Astrocyte (in vitro differentiated cells and primary cell): ENCODE results near the gene ZC3H15.

Experiments
- EZH2 ChIP-seq: IDR thresholded peaks from 2 replicates; pipeline ENCODE4 v1.6.1; 2012; ENCODE audit warnings: mild to moderate bottlenecking, low read length, inconsistent platforms; ENCODE audit not compliant: insufficient read depth
- TF ChIP-seq, protein P1 (sequence below): IDR thresholded peaks from 2 replicates; pipeline ENCODE4 v1.5.1; 2011; ENCODE audit warnings: low read depth, mild to moderate bottlenecking, inconsistent platforms, low read length, moderate library complexity; ENCODE audit not compliant: insufficient read depth

DNA sequence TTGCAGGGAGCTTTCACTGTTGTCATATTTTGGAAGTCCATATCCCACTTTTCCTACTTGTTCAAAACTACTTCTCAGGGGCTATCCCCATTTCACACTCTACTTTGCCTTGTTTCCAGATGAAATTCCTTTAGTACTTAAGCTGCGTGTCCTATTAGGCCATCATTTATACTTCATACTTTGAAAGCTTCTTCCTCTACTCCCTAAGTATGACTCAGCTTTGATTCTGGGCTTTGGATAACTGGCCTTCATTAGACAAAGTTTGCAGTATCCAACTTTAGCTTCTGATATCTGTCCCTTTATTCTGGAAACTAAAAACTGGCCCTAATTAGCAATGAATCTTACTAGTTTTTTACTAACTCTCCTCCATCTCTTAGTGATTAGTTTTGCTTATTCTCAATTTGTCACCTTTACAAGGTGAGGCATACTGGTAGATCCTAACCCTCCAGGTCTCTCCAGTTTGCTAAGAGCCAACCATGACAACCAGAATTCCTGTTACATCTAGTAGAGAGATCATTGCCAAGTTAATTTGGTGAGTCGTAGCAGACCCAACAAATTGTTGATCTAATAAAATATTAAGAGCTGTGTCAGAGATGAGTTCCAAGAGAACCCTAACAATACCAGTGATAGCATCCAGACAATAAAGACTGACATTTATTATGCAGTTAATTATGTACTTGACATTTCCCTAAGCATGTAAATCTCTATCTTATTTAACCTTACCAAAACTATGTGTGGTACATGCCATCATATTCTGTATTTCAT lies 72.6 kb downstream of the ZC3H15 start:
- TF ChIP-seq, protein P1, sequence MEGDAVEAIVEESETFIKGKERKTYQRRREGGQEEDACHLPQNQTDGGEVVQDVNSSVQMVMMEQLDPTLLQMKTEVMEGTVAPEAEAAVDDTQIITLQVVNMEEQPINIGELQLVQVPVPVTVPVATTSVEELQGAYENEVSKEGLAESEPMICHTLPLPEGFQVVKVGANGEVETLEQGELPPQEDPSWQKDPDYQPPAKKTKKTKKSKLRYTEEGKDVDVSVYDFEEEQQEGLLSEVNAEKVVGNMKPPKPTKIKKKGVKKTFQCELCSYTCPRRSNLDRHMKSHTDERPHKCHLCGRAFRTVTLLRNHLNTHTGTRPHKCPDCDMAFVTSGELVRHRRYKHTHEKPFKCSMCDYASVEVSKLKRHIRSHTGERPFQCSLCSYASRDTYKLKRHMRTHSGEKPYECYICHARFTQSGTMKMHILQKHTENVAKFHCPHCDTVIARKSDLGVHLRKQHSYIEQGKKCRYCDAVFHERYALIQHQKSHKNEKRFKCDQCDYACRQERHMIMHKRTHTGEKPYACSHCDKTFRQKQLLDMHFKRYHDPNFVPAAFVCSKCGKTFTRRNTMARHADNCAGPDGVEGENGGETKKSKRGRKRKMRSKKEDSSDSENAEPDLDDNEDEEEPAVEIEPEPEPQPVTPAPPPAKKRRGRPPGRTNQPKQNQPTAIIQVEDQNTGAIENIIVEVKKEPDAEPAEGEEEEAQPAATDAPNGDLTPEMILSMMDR: no peak
- no peak for TF ChIP-seq EZH2
